PFSK-1 (cell line): ENCODE measurements around the gene EPS8L1.

Source experiments
- FOXP2 ChIP-seq: optimal IDR thresholded peaks from 2 replicates; pipeline ENCODE3; 2011; ENCODE audit warnings: borderline replicate concordance, control low read depth, inconsistent platforms; ENCODE audit not compliant: insufficient read depth; ENCODE audit errors: extremely low read length, extremely low read depth
- POLR2AphosphoS5 ChIP-seq: IDR thresholded peaks from 2 replicates; pipeline ENCODE4 v1.6.1; 2012; ENCODE audit warnings: low read depth, mild to moderate bottlenecking, control low read depth, low read length, moderate library complexity
- SIN3A ChIP-seq: IDR thresholded peaks from 2 replicates; pipeline ENCODE4 v1.6.1; 2012; ENCODE audit warnings: mild to moderate bottlenecking, low read length, moderate library complexity, borderline replicate concordance; ENCODE audit not compliant: insufficient read depth
- TAF1 ChIP-seq: IDR thresholded peaks from 2 replicates; pipeline ENCODE4 v1.6.1; 2012; ENCODE audit warnings: low read length, control low read depth, borderline replicate concordance; ENCODE audit not compliant: insufficient read depth
- TF ChIP-seq, protein P1 (sequence below), 2 experiments: IDR thresholded peaks; 2 replicates each; pipeline versions ENCODE4 v1.6.1 to v1.8.0; 2011 to 2012; ENCODE audit warnings: low read depth in 2 of 2, low read length in 2 of 2, control low read depth in 1 of 2, inconsistent platforms in 1 of 2, mild to moderate bottlenecking in 1 of 2, moderate library complexity in 1 of 2; ENCODE audit not compliant: insufficient read depth in 1 of 2

The EPS8L1 gene

GRCh38 chr19:55067869-55068268 lies 7.8 kb upstream of the EPS8L1 start:
- TF ChIP-seq, protein P1, sequence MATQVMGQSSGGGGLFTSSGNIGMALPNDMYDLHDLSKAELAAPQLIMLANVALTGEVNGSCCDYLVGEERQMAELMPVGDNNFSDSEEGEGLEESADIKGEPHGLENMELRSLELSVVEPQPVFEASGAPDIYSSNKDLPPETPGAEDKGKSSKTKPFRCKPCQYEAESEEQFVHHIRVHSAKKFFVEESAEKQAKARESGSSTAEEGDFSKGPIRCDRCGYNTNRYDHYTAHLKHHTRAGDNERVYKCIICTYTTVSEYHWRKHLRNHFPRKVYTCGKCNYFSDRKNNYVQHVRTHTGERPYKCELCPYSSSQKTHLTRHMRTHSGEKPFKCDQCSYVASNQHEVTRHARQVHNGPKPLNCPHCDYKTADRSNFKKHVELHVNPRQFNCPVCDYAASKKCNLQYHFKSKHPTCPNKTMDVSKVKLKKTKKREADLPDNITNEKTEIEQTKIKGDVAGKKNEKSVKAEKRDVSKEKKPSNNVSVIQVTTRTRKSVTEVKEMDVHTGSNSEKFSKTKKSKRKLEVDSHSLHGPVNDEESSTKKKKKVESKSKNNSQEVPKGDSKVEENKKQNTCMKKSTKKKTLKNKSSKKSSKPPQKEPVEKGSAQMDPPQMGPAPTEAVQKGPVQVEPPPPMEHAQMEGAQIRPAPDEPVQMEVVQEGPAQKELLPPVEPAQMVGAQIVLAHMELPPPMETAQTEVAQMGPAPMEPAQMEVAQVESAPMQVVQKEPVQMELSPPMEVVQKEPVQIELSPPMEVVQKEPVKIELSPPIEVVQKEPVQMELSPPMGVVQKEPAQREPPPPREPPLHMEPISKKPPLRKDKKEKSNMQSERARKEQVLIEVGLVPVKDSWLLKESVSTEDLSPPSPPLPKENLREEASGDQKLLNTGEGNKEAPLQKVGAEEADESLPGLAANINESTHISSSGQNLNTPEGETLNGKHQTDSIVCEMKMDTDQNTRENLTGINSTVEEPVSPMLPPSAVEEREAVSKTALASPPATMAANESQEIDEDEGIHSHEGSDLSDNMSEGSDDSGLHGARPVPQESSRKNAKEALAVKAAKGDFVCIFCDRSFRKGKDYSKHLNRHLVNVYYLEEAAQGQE (IDR thresholded peaks at IDR 0.05; ENCODE audit: insufficient read depth in 1 of 2, low read depth in 2 of 2, low read length in 2 of 2): no peak
- no peak for TF ChIP-seq TAF1
- no peak for TF ChIP-seq POLR2AphosphoS5
- TF ChIP-seq SIN3A: no peak
- TF ChIP-seq FOXP2: no peak

DNA sequence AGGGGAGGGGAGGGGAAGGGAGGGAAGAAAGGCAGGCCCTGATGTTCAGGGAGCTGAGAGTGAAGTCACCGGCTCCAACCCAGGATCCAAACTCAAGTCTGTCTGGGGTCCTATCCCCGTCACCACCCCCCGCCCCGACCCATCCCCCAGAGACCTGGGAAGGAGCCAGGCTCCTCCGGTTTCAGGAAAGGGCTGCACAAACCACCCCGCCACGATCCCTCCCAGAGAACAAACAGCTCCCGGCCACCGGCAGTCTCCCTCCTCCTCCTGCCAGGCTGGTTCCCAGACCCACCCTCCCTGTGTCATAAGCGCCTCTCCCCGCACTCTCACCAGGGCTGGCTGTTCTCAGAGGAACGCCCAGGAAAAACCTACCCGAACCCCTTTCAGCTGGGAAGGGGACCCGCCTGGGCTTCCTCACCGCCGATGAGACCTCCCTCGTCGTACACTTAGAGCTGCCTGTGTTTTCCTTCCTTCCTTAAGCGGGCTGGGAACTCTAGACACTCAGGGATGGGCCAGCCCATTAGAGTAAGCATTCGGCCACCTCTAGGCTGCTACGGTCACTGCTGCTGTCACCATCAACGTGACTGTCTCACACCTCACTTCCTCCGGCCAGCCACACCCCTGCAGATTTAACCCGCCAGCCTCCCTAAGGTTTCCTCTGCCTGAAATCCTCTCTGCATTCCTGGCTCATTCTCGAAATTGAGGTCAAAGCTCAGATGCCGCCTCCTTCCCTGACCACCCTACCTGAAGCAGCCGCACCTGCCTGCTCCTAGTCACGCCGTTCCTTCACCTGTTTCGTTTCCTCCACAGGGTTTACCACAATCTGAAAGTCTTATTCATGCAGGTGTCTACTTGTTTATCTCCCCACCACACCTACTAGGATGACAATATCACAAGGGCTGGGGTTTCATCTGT lies 6.5 kb upstream of the EPS8L1 start:
- TF ChIP-seq SIN3A: no peak
- no peak for TF ChIP-seq FOXP2
- TF ChIP-seq TAF1: no peak
- TF ChIP-seq POLR2AphosphoS5: no peak
- TF ChIP-seq, protein P1 (IDR thresholded peaks at IDR 0.05; ENCODE audit: insufficient read depth in 1 of 2, low read depth in 2 of 2, low read length in 2 of 2): no peak

GRCh38 chr19:55069865-55070197 lies 5.8 kb upstream of the EPS8L1 start:
- no peak for TF ChIP-seq TAF1
- TF ChIP-seq POLR2AphosphoS5: no peak
- TF ChIP-seq SIN3A: no peak
- TF ChIP-seq, protein P1 (IDR thresholded peaks at IDR 0.05; ENCODE audit: insufficient read depth in 1 of 2, low read depth in 2 of 2, low read length in 2 of 2): no peak
- TF ChIP-seq FOXP2: no peak

DNA sequence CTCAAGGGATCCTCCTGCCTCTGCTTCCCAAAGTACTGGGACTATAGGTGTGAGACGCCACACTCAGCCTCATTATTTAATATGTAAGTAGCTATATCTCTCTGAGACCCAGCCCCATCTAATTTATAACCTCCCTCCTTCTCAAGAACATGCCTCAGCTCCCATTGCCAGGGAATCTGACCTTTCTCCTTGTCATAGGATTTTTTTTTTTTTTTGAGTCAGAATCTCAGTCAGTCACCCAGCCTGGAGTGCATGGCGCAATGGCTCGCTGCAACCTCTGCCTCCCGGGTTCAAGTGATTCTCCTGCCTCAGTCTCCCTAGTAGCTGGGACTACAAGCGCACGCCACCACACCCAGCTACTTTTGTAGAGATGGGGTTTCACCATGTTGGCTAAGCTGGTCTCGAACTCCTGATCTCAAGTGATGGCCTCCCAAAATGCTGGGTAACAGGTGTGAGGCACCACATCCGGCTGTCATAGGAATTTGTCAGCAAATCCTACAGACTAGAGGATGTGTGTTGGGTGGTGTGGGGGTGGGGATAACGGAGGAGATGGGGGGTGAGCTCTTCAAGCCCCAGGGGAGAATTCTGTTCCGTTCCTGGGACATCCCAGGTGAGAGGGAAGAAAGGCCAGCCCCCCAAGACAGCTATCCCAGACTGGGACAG lies 5.1 kb upstream of the EPS8L1 start:
- TF ChIP-seq TAF1 (no peak), SIN3A (no peak), POLR2AphosphoS5 (no peak), FOXP2 (no peak)
- TF ChIP-seq, protein P1 (IDR thresholded peaks at IDR 0.05; ENCODE audit: insufficient read depth in 1 of 2, low read depth in 2 of 2, low read length in 2 of 2): no peak

DNA sequence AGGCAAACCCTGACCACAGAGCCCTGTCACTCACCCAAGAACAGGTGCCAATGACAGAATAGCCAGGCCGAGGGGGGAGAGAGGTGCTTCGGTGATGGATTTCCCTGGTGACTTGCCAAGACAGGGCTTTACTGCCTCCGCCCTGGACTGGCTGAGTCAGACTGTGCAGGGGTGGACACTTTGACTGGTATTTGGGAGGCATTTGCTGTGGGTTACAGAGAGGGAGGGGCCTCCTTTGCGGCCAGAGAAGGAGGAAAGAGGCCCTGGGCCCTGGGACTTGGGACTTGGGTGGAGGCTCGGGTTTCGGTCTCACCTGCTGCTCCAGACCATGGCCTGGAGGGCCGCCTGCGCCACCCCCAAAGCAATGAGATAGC lies 4.6 kb upstream of the EPS8L1 start:
- TF ChIP-seq POLR2AphosphoS5 (no peak), TAF1 (no peak), FOXP2 (no peak), SIN3A (no peak)
- TF ChIP-seq, protein P1 (IDR thresholded peaks at IDR 0.05; ENCODE audit: insufficient read depth in 1 of 2, low read depth in 2 of 2, low read length in 2 of 2): no peak
